HG03039 (cell line): Measurements from ENCODE around the gene CCT2.
A peak's percentile ranks its signal among the peaks of the same experiment; 100 is the strongest.

ENCODE experiments used
- ATAC-seq: cut with Tn5 transposase; IDR thresholded peaks from one replicate; pipeline ENCODE4 v1.9.1; 2021; ENCODE audit warnings: mild to moderate bottlenecking, moderate library complexity; ENCODE audit not compliant: unreplicated experiment

The CCT2 gene

DNA sequence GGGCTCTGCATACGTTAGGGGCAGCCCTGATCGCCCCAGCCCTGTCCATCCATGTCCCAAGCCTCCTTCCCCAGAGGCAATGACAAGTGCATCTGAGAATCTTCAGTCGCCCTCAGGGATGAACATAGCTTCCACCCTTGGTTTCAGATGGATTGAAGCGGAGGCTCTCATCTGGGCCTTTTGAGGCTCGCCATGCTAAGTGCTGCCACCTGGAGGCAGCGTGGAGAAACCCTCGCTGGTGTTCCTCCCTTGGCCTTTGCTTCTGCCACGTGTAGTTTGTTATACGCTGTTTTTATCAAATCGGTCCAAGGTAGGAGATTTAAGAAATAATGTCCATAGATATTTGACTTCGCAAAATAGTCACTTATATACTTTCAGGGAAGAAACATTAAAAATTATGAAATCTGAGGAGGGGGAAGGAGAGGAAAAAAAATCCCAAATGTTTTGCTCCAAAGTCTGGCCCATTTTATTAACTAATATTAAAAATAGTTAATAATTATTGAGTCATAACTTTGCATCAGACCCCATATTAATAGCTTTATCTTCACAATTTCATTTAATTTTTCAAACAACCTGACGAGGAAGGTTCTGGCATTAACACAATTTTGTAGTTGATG lies 54.2 kb downstream of the CCT2 start:
- peak; percentile 76 for ATAC-seq

GRCh38 chr12:69641546-69641945 lies 56.3 kb downstream of the CCT2 start:
- ATAC-seq: no peak

DNA sequence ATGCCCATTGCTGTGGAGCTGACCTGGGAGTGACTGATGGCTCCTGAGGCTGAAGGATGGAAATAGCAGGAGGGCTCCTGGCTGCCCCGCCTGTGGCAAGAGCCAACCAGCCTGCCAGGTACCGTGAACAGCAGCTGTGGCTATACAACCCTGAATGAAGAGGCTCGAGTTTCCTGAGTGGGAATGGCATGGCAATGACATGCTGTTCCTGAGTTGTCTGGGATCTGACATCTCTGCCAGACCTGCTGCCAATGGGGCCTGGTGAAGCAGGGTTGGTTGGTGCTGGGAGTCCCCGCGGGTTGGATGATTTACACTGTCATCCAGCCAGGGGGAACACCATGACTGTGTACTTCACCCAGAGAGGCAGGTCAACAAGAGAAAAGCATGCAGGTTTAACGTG lies 57.3 kb downstream of the CCT2 start:
- no peak for ATAC-seq

- ATAC-seq: no peak
These were observed 59.3 kb downstream of the CCT2 start for GRCh38 chr12:69644511-69644910.

- ATAC-seq: no peak
These were observed 59.8 kb downstream of the CCT2 start for GRCh38 chr12:69645031-69645430.

GRCh38 chr12:69647178-69647577 lies 61.9 kb downstream of the CCT2 start:
- no peak for ATAC-seq

GRCh38 chr12:69648476-69648875 lies 63.2 kb downstream of the CCT2 start:
- no peak for ATAC-seq

DNA sequence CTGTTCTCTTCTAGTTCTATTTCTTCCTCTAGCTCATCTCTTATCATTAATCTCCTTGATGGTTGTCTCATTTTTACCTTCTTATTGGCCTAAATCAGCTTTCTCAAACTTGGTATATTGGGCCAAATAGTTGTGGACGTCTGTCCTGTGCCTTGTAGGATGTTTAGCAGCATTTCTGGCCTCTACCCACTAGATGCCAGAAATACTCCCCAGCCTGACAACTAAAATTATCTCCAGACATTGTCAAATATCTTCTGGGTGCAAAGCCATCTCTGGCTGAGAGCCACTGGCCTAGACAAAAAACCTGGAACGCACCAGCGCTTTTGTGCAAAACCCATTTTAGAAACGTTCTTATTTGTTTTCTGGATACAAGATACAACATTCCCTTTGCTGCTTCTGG lies 64.3 kb downstream of the CCT2 start:
- no peak for ATAC-seq
